ENCODE measurements around the gene PEX11B.

PEX11B gene

GRCh38 chr1:145906954-145907753, 11.4 kb downstream of the PEX11B start:
- DNase-seq (ENCODE audit: low spot score), result no peak

DNA sequence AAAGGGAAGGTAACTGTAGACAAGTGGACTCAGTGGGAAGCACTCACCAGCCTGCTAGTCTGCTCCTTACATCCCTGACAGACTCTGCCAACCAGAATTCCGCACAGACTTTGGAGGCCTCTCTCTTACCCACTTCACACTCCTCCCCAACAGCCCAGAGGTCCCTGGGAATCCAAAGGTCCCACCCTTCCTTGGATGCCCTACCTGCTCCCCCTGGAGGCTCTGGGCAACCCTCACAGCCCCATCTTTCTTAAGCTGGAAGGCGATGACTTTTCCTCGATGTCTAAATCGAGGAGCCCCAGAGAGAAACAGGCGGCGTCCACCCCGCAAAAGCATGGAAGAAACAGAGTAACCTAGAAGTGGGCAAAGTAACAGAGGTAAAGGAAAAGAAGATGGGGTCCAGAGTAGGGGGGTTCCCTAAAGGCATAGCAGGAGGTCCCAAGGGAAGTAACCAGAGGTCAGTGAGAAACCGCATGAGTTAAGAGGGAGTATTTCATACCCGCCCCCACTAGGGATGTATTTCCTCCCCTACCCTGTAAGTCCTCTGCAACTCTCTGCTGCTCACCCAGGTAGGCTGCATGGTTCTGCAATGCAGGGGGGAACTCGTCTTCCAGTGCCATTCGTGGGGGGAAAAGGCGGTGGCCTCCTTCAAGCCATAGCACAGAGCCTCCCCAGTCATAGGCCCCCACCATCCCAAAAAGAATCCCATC, 17.1 kb downstream of the PEX11B start:
- DNase-seq (ENCODE audit: low spot score), result no peak

- no peak for DNase-seq (ENCODE audit: low spot score)
Measured at GRCh38 chr1:145898756-145899155, 19.8 kb downstream of the PEX11B start.

DNA sequence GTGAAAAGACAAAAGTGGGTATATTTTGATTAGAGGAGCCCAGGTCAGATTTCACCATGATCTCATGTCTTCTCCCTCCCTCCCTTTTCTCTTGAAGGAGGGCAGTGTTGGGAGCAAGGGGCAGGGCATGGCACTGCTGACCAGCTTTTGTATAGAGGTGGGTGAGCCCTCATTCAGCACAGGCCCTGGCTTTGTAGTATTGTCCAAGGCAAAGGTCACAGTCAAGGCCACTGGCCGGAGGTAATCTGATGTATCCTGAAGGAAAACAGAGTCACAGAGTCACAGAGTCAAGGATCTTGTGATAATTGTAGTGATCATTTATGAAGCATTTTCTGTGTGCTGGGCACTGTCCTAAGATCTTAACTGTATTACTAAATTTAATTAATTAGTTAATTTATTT, 20.5 kb downstream of the PEX11B start:
- no peak for DNase-seq (ENCODE audit: low spot score)

DNA sequence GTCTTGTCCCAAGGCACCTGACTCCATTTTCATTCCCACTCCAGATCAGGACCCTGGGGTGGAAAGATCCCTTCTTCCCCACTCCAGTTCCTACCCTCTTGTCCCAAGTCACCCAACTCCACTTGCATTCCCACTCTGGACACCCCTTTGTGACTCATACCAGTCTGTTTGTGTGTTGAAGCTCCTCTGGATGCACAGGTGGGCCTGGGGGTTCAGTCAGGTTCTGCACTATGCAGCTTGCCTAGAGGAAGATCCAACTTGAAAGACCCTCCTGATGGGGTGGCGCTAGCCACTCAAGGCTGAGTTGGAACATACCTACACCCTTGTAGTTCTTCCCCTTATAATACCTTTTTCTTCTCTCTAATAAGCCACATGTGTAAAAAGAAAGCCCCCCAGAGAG, 23.0 kb downstream of the PEX11B start:
- no peak for DNase-seq (ENCODE audit: low spot score)

DNA sequence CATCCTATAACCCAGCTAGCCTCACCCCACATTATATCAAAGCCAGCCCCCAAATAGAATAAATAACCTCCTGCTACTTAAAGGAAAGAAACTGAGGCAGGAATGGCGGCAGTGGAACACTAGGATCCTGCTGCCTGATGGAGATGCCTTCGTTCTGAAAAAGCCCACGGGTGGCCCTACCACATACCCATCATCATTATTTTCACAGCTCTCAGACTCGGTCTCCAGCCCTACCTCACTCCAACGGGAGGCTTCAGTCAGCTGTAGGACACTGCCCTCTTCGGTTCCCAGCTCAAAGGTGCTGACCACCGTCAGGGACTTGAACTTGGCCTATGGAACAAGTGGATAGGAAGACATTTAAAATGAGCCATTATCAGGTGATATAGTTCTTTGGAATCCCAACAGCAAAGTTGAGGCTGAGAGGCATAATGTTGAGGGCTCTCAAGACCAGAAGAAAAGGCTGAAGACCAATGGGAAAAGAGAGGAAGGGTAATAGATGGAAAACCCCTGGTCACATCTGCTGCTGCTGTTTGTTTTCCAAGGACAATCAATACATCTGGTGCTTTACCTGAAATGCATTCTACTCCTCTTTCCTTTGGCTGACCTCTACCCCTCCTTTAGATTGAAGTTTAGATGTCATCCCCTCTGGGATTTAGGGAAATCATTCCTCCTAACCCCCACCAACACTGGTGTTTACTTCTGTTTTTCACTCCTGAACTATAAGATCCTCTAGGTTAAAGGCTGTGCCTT, 25.0 kb downstream of the PEX11B start:
- DNase-seq (ENCODE audit: low spot score), result no peak

DNA sequence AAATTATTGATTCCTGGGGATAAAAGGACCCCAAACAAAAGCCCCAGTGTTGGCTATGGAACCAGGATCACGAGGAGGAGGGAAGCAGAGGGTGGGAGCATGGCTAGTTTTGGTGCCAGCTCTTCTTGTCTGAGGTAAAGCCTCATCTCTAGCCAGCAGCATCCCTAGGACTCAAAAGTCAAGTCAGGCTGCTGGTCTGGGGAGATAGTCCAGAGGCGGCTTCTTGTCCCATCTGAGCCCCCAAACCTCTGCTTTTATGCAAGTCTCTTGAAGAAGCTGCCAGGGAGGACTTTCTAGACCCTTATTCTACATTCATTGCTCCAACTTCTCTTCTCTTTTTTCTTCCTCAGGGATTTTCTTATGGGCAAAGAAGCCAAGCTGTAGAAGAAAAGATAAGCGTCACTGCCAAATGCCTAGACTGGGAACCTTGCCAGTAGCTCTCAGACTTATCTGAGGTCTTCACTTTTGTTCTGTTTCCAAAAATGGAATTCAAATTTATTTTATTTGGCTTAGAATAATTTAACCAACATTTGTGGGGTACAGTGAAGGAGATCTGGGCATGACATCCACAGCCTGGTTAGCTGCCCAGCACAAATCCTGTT, 25.9 kb downstream of the PEX11B start:
- DNase-seq (ENCODE audit: low spot score), result no peak

GRCh38 chr1:145891587-145892485, 26.7 kb downstream of the PEX11B start:
- DNase-seq (ENCODE audit: low spot score), result peak; percentile 92

DNA sequence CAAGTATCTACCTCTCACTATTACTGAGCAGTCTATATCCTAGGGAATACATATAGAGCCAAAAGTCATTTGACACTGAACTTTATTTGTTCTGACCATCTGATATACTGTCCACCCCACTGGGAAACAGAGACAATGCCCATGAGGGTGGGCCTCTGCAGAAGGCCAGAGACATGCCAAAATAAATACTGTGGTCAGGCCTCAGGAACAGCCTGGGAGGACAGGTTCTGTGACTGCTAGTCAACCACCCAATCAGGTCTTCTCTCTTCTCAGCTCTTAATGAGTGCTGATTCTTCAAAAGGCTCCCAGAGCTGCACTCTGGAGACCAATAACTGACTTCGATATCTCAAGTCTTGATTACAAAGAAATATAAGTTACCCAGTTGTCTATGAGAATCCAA, 27.4 kb downstream of the PEX11B start:
- DNase-seq (ENCODE audit: low spot score), result no peak

- no peak for DNase-seq (ENCODE audit: low spot score)
Measured at GRCh38 chr1:145889722-145890121, 28.8 kb downstream of the PEX11B start.

DNA sequence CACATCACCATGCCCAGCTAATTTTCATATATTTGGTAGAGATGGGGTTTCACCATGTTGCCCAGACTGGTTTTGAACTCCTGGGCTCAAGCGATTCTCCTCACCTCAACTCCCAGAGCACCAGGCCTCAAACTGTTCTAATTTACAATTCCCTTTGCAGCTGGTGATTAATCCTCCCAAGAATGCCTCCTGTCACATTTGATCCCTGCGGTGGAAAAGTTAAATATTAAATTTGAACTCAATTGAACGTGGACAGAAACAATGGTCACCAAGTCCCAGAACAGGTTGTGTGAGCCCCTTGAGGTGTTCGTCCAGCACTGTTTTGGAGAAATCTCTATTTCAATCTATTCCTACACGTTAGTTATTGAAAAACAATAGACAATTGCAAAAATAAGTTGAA, 30.9 kb downstream of the PEX11B start:
- no peak for DNase-seq (ENCODE audit: low spot score)

GRCh38 chr1:145886816-145887215, 31.7 kb downstream of the PEX11B start:
- no peak for DNase-seq (ENCODE audit: low spot score)

- no peak for DNase-seq (ENCODE audit: low spot score)
Measured at GRCh38 chr1:145886390-145886789, 32.1 kb downstream of the PEX11B start.

- peak; percentile 92 for DNase-seq (ENCODE audit: low spot score)
Measured at GRCh38 chr1:145885738-145886287, 32.7 kb downstream of the PEX11B start, which contains the start of gene ANKRD35. Gene ANKRD35 (minus strand): TSS chr1:145885866. CDS start chr1:145885758, 108 bp downstream.

DNA sequence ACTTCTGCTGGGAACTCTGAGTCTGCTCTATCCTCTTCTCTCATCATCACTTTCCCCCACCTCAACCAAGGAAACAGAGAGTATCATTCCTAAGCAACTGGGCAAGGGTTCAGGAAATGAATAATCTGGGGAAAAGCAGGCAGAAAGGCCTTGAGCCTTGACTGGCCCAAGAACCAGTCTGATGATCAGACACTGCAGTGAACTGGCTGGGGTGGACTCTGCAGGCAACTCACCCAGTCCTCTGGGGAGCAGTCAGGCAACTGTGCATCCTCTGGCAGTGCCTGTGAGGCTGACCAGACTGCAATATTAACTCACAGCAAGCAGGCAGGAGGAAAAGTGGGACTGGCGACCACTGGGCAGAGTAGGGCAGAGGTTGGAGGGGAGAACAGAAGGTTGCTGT, 33.8 kb downstream of the PEX11B start:
- no peak for DNase-seq (ENCODE audit: low spot score)

DNA sequence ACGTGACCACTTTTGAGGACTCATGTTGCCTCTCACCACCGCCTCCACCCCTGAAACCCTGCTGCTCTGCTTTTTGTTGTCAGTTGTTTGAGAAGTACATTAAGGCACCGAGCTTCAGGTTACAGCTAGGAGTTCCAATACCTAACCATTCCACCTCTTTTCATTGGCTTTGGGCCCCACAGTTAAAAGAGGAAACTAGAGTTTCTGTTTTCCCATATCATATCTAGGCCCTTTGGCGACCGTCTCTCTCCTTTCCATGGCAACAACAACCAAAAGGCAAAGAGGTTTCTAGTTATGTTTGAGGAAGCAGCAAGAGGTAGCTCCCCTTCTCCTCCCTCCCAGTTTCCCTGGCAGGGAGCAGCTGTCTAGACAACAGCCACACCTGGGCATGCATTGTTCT, 38.7 kb downstream of the PEX11B start:
- no peak for DNase-seq (ENCODE audit: low spot score)

GRCh38 chr1:145878724-145879123, 39.8 kb downstream of the PEX11B start:
- DNase-seq (ENCODE audit: low spot score), result no peak

- DNase-seq (ENCODE audit: low spot score), result no peak
Measured at GRCh38 chr1:145877923-145878486, 40.5 kb downstream of the PEX11B start.

GRCh38 chr1:145874646-145875045, 43.9 kb downstream of the PEX11B start:
- no peak for DNase-seq (ENCODE audit: low spot score)

Data from Ammon's horn (tissue), 1 donor.